Myometrial cell (primary cell): Measurements from ENCODE around the gene KLF16. TPM values are rescaled to one million over a fixed set of nuclear protein-coding genes. Genes with fewer than 3 reads are reported as not detected.

Experiments used
- total RNA-seq: library from RNA; depleted of rRNA; stranded (reverse); fragments of >200 nt; gene quantifications from 2 replicates; pipeline ENCODE4 v1.2.3, GENCODE V29; 2015

Gene KLF16
- total RNA-seq, result 7.8 and 11.0 TPM in 2 replicates

GRCh38 chr19:1863328-1863637 lies at the start of gene KLF16:
Gene KLF16 (minus strand): TSS chr19:1863579. CDS start chr19:1863497, 82 bp downstream.

GRCh38 chr19:1905110-1905862 lies 41.9 kb upstream of the KLF16 start, which contains the start of the genes ADAT3 and SCAMP4:
Gene ADAT3 (plus strand): TSS chr19:1905399. CDS start chr19:1912048, 6,649 bp downstream.
Gene SCAMP4 (plus strand): TSS chr19:1905399. CDS start chr19:1915020, 9,621 bp downstream.

GRCh38 chr19:1885398-1886119 lies 22.2 kb upstream of the KLF16 start, which contains the start of gene ABHD17A:
Gene ABHD17A (minus strand): TSS chr19:1885496. CDS start chr19:1881566, 3,930 bp downstream.

GRCh38 chr19:1848399-1849131 lies 14.8 kb downstream of the KLF16 start, which contains the start of gene REXO1:
Gene REXO1 (minus strand): TSS chr19:1848483. CDS start chr19:1848358, 125 bp downstream.

GRCh38 chr19:1811942-1812425 lies 51.4 kb downstream of the KLF16 start, which contains the start of gene ATP8B3:
Gene ATP8B3 (minus strand): TSS chr19:1812276. CDS start chr19:1811736, 540 bp downstream.

Other genes with a start within 250 kb of the KLF16 start
- 93.0 and 101 TPM in 2 replicates for gene TCF3, start 211.0 kb downstream of the KLF16 start, total RNA-seq
- not detected in 2 replicates for gene ONECUT3, start 110.1 kb downstream of the KLF16 start, total RNA-seq
- gene ATP8B3, start 51.3 kb downstream of the KLF16 start, total RNA-seq, result 5.0 and 8.4 TPM in 2 replicates
- 6.9 and 8.0 TPM in 2 replicates for gene REXO1, start 15.1 kb downstream of the KLF16 start, total RNA-seq
- gene ABHD17A, start 21.9 kb upstream of the KLF16 start, total RNA-seq, result 138 and 142 TPM in 2 replicates
- 1.1 and 6.3 TPM in 2 replicates for gene ADAT3, start 41.8 kb upstream of the KLF16 start, total RNA-seq
- 120 and 145 TPM in 2 replicates for gene SCAMP4, start 41.8 kb upstream of the KLF16 start, total RNA-seq
- 62.7 and 78.4 TPM in 2 replicates for gene CSNK1G2, start 77.6 kb upstream of the KLF16 start, total RNA-seq
- gene BTBD2, start 152.1 kb upstream of the KLF16 start, total RNA-seq, result 78.5 and 104 TPM in 2 replicates
- gene MKNK2, start 187.7 kb upstream of the KLF16 start, total RNA-seq, result 156 and 174 TPM in 2 replicates
- gene MOB3A, start 232.7 kb upstream of the KLF16 start, total RNA-seq, result 52.5 and 62.0 TPM in 2 replicates
- 0.86 TPM in 1 of 2 replicates, not detected in the other for gene IZUMO4, start 233.3 kb upstream of the KLF16 start, total RNA-seq